ENCODE results near the gene NCBP2L. TPM values are rescaled to one million over a fixed set of nuclear protein-coding genes. Genes with fewer than 3 reads are reported as not detected.

Gene NCBP2L
- total and polyA plus RNA-seq, 4 donors, result 0.02 to 0.24 (median 0.08) TPM; not detected in 1

- Histone ChIP-seq H3K4me3 (ENCODE audit: low read depth in 1 of 3, low read length in 3 of 3) (no peak overlapping the region), H3K4me1 (ENCODE audit: control insufficient read depth in 4 of 4, insufficient read depth in 4 of 4, low read length in 3 of 4) (peaks cover 0 to 2% (median 0%) of the 10 kb centered on the region in 4 donors), H3K27ac (ENCODE audit: low read depth in 1 of 2, low read length in 2 of 2) (no peak overlapping the region), H3K9me3 (ENCODE audit: control insufficient read depth in 4 of 4, low read length in 3 of 4) (no peaks in the 10 kb centered on the region), H3K27me3 (ENCODE audit: control insufficient read depth in 4 of 4, insufficient read depth in 4 of 4, low read length in 3 of 4) (no peaks in the 10 kb centered on the region), H3K9ac (ENCODE audit: low read depth in 1 of 2, low read length in 2 of 2) (no peak overlapping the region), H3K36me3 (ENCODE audit: control insufficient read depth in 4 of 4, insufficient read depth in 3 of 4, low read depth in 1 of 4, low read length in 3 of 4) (peaks cover 0 to 4% (median 3%) of the 10 kb centered on the region in 4 donors)
- WGBS, result 36% methylated on average over 2 of the region's 2 CpGs
- no peak for DNase-seq (ENCODE audit: low spot score)
- TF ChIP-seq FOXA1 (IDR thresholded peaks at IDR 0.05) (no peak), TAF1 (conservative IDR thresholded peaks at IDR 0.05) (no peak), SP1 (IDR thresholded peaks at IDR 0.05) (no peak), RXRA (IDR thresholded peaks at IDR 0.05) (no peak), RAD21 (IDR thresholded peaks at IDR 0.05) (no peak), JUND (IDR thresholded peaks at IDR 0.05) (no peak)
Observed at GRCh38 chrX:107836958-107837357, 59.4 kb downstream of the NCBP2L start.

- no peaks in the 10 kb centered on the region for H3K4me1 ChIP-seq (ENCODE audit: control insufficient read depth in 4 of 4, insufficient read depth in 4 of 4, low read length in 3 of 4)
- peaks cover 0 to 4% (median 3%) of the 10 kb centered on the region in 4 donors for H3K36me3 ChIP-seq (ENCODE audit: control insufficient read depth in 4 of 4, insufficient read depth in 3 of 4, low read depth in 1 of 4, low read length in 3 of 4)
- DNase-seq (ENCODE audit: low spot score), result no peak
- no peak overlapping the region for H3K9ac ChIP-seq (ENCODE audit: low read depth in 1 of 2, low read length in 2 of 2)
- no peaks in the 10 kb centered on the region for H3K9me3 ChIP-seq (ENCODE audit: control insufficient read depth in 4 of 4, low read length in 3 of 4)
- no peak overlapping the region for H3K27ac ChIP-seq (ENCODE audit: low read depth in 1 of 2, low read length in 2 of 2)
- no peak for TF ChIP-seq ZBTB33 (IDR thresholded peaks at IDR 0.05)
- WGBS, result 98% methylated on average over 15 of the region's 15 CpGs
- H3K4me3 ChIP-seq (ENCODE audit: low read depth in 1 of 3, low read length in 3 of 3), result no peak overlapping the region
- H3K27me3 ChIP-seq (ENCODE audit: control insufficient read depth in 4 of 4, insufficient read depth in 4 of 4, low read length in 3 of 4), result no peaks in the 10 kb centered on the region
Observed at GRCh38 chrX:107840971-107841370, 63.4 kb downstream of the NCBP2L start.

- Histone ChIP-seq H3K27me3 (ENCODE audit: control insufficient read depth in 4 of 4, insufficient read depth in 4 of 4, low read length in 3 of 4) (no peaks in the 10 kb centered on the region), H3K4me1 (ENCODE audit: control insufficient read depth in 4 of 4, insufficient read depth in 4 of 4, low read length in 3 of 4) (no peaks in the 10 kb centered on the region), H3K27ac (ENCODE audit: low read depth in 1 of 2, low read length in 2 of 2) (no peak overlapping the region), H3K9ac (ENCODE audit: low read depth in 1 of 2, low read length in 2 of 2) (no peak overlapping the region), H3K4me3 (ENCODE audit: low read depth in 1 of 3, low read length in 3 of 3) (no peak overlapping the region), H3K9me3 (ENCODE audit: control insufficient read depth in 4 of 4, low read length in 3 of 4) (no peaks in the 10 kb centered on the region), H3K36me3 (ENCODE audit: control insufficient read depth in 4 of 4, insufficient read depth in 3 of 4, low read depth in 1 of 4, low read length in 3 of 4) (peaks cover 0 to 4% (median 3%) of the 10 kb centered on the region in 4 donors)
- TF ChIP-seq NR2F2 (IDR thresholded peaks at IDR 0.05) (no peak), HNF4A (conservative IDR thresholded peaks at IDR 0.05) (no peak), SP1 (IDR thresholded peaks at IDR 0.05) (no peak), EGR1 (IDR thresholded peaks at IDR 0.05; ENCODE audit: low read depth in 2 of 2) (no peak), RAD21 (IDR thresholded peaks at IDR 0.05) (no peak), REST (IDR thresholded peaks at IDR 0.05) (no peak), JUND (IDR thresholded peaks at IDR 0.05) (no peak), YY1 (IDR thresholded peaks at IDR 0.05) (no peak), GABPA (IDR thresholded peaks at IDR 0.05 in 1 of 2, conservative IDR thresholded peaks at IDR 0.05 in 1 of 2) (no peak), FOXA2 (IDR thresholded peaks at IDR 0.05) (no peak), FOXA1 (IDR thresholded peaks at IDR 0.05) (no peak), MAX (IDR thresholded peaks at IDR 0.05) (no peak)
- 87% methylated on average over 6 of the region's 6 CpGs for WGBS
- DNase-seq (ENCODE audit: low spot score), result no peak
Observed at GRCh38 chrX:107842715-107843400, 65.3 kb downstream of the NCBP2L start.

All from liver (tissue), 9 donors.